DOHH2 (cell line): ENCODE data around the gene IL33.

ENCODE experiments used
- H3F3A ChIP-seq: fragments of 200-600 bp; sonication (generic), shearing (Covaris generic); 2 replicates; pipeline ENCODE4 v1.6.0; 2016; ENCODE audit warnings: antibody characterized with exemption, mild to moderate bottlenecking; ENCODE audit not compliant: control insufficient read depth, insufficient read depth
- H3K27ac ChIP-seq: fragments of 200-600 bp; sonication (generic); 2 replicates; pipeline ENCODE4 v1.5.1; 2014; ENCODE audit warnings: low read depth, mild to moderate bottlenecking, low read length, moderate library complexity
- H3K27me3 ChIP-seq: fragments of 200-600 bp; sonication (generic); 2 replicates; pipeline ENCODE4 v1.6.1; 2014; ENCODE audit warnings: mild to moderate bottlenecking, low read length, mixed read lengths; ENCODE audit not compliant: control insufficient read depth
- H3K36me3 ChIP-seq: fragments of 200-600 bp; sonication (generic); 2 replicates; pipeline ENCODE4 v1.6.1; 2014; ENCODE audit warnings: mild to moderate bottlenecking, low read length, moderate library complexity, mixed read lengths; ENCODE audit not compliant: control insufficient read depth
- H3K4me1 ChIP-seq: fragments of 200-600 bp; sonication (generic); 2 replicates; pipeline ENCODE4 v1.6.1; 2014; ENCODE audit warnings: mild to moderate bottlenecking, low read length, mixed read lengths; ENCODE audit not compliant: control insufficient read depth
- H3K4me2 ChIP-seq: fragments of 200-600 bp; sonication (generic); 2 replicates; pipeline ENCODE4 v1.6.0; 2014; ENCODE audit warnings: mild to moderate bottlenecking, low read length, moderate library complexity
- H3K4me3 ChIP-seq: fragments of 200-600 bp; sonication (generic); 2 replicates; pipeline ENCODE4 v1.5.1; 2014; ENCODE audit warnings: mild to moderate bottlenecking, low read length, mixed read lengths
- H3K79me2 ChIP-seq: fragments of 200-600 bp; sonication (generic); 2 replicates; pipeline ENCODE4 v1.6.1; 2014; ENCODE audit warnings: mild to moderate bottlenecking, low read length, mixed read lengths; ENCODE audit not compliant: control insufficient read depth
- H3K9me2 ChIP-seq: fragments of 200-600 bp; sonication (generic); replicated peaks from 2 replicates; pipeline ENCODE4 v1.6.1; 2014; ENCODE audit warnings: mild to moderate bottlenecking, low read length, mixed read lengths; ENCODE audit not compliant: control insufficient read depth
- H3K9me3 ChIP-seq: fragments of 200-600 bp; sonication (generic); 2 replicates; pipeline ENCODE4 v1.6.1; 2014; ENCODE audit warnings: antibody characterized with exemption, low read length, mixed read lengths; ENCODE audit not compliant: control insufficient read depth, insufficient read depth
- H4K20me1 ChIP-seq: fragments of 200-600 bp; sonication (generic); 2 replicates; pipeline ENCODE4 v1.6.0; 2014; ENCODE audit warnings: low read depth, mild to moderate bottlenecking, antibody characterized with exemption, low read length, moderate library complexity; ENCODE audit not compliant: control insufficient read depth, insufficient read depth
- EZH2phosphoT487 ChIP-seq: fragments of 200-600 bp; sonication (generic); IDR thresholded peaks from 2 replicates; pipeline ENCODE4 v1.6.1; 2017; ENCODE audit warnings: borderline replicate concordance, mild to moderate bottlenecking, antibody characterized with exemption, low read length, moderate library complexity, mixed read lengths
- TF ChIP-seq, protein P1 (sequence below): fragments of 200-600 bp; sonication (generic); IDR thresholded peaks from one replicate; pipeline ENCODE4 v1.5.1; 2014; ENCODE audit warnings: antibody characterized with exemption, mild to moderate bottlenecking, low read depth, low read length; ENCODE audit not compliant: poor library complexity, severe bottlenecking

IL33 gene

DNA sequence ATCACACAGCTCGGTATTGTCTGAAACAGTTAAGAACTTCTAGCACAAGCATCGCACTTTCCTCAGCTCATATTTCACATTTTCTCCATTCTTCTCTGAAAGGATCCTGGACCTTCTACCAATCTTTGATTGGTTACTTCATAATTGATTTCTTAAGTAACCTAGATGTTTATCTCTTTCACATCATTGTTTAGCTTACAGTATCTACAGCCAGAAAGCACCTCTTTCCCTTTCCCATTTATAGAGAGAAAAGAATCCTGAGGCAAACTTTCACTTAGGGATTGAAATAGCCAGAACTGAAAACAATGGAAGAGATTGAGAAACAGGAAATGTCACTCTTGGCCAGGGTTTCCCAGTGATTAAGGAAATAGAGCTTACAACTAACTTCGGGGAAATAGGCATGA is 2.5 kb downstream of the IL33 start:
- Histone ChIP-seq H3K79me2 (no peaks in the 10 kb centered on the region), H3K9me2 (no peaks in the 10 kb centered on the region), H3K4me1 (no peaks in the 10 kb centered on the region), H3K4me3 (no peak overlapping the region), H3K27me3 (peaks cover 12% of the 10 kb centered on the region), H3K4me2 (no peak overlapping the region), H3K27ac (no peak overlapping the region), H3F3A (no peaks in the 10 kb centered on the region), H3K36me3 (no peaks in the 10 kb centered on the region), H3K9me3 (no peaks in the 10 kb centered on the region), H4K20me1 (no peaks in the 10 kb centered on the region)
- TF ChIP-seq EZH2phosphoT487: no peak

DNA sequence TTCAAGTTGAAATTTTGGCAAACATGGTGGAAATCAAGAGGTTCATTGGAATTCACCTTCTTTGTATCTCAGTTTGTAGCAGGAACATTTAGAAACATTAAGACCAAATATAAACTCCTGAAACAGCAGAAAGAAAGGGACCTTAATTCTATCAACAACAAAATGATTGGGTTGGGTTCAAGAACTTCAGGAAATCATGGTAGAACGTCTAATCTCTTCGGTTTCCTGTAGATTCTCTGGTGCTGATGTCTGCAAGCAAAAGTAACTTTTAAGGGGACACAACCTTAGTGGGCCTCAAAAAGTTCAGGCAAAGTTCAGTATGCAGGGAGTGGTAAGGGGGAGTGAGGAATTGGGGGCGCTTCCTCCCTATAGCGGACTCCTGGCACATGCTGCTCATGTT is 3.4 kb downstream of the IL33 start:
- no peaks in the 10 kb centered on the region for H3K79me2 ChIP-seq
- H3K9me2 ChIP-seq: no peaks in the 10 kb centered on the region
- H3K36me3 ChIP-seq: no peaks in the 10 kb centered on the region
- no peak for TF ChIP-seq EZH2phosphoT487
- TF ChIP-seq, protein P1, sequence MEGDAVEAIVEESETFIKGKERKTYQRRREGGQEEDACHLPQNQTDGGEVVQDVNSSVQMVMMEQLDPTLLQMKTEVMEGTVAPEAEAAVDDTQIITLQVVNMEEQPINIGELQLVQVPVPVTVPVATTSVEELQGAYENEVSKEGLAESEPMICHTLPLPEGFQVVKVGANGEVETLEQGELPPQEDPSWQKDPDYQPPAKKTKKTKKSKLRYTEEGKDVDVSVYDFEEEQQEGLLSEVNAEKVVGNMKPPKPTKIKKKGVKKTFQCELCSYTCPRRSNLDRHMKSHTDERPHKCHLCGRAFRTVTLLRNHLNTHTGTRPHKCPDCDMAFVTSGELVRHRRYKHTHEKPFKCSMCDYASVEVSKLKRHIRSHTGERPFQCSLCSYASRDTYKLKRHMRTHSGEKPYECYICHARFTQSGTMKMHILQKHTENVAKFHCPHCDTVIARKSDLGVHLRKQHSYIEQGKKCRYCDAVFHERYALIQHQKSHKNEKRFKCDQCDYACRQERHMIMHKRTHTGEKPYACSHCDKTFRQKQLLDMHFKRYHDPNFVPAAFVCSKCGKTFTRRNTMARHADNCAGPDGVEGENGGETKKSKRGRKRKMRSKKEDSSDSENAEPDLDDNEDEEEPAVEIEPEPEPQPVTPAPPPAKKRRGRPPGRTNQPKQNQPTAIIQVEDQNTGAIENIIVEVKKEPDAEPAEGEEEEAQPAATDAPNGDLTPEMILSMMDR: no peak
- no peaks in the 10 kb centered on the region for H3K9me3 ChIP-seq
- no peak overlapping the region for H3K4me3 ChIP-seq
- H3K4me1 ChIP-seq: no peaks in the 10 kb centered on the region
- no peak overlapping the region for H3K4me2 ChIP-seq
- H3K27ac ChIP-seq: no peak overlapping the region
- H3F3A ChIP-seq: no peaks in the 10 kb centered on the region
- H4K20me1 ChIP-seq: no peaks in the 10 kb centered on the region
- peaks cover 16% of the 10 kb centered on the region for H3K27me3 ChIP-seq

DNA sequence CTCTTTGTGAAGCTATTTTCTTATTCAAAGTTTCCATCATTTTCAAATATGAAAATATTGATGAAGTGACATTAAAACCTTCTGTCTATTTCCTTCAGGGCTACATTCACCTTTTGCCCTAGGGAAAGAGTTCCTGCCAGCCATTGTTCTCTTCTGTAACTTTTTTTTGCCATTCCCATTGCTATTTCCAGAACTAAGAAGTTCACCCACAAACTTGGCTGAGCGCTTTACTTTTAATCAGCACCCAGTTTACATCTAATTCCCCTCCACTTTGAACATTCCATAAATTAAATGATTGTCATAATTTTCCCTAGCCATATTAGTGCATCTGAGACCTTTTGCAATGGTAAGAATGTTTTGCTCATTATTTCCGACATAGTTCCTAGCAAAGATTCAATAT is 4.4 kb downstream of the IL33 start:
- Histone ChIP-seq H3K79me2 (no peaks in the 10 kb centered on the region), H3K4me2 (no peak overlapping the region), H4K20me1 (no peaks in the 10 kb centered on the region), H3K9me2 (no peaks in the 10 kb centered on the region), H3K4me1 (no peaks in the 10 kb centered on the region), H3K4me3 (no peak overlapping the region), H3K27ac (no peak overlapping the region), H3K27me3 (peaks cover 16% of the 10 kb centered on the region), H3F3A (no peaks in the 10 kb centered on the region), H3K36me3 (no peaks in the 10 kb centered on the region), H3K9me3 (no peaks in the 10 kb centered on the region)
- TF ChIP-seq, protein P1: no peak
- TF ChIP-seq EZH2phosphoT487: no peak

DNA sequence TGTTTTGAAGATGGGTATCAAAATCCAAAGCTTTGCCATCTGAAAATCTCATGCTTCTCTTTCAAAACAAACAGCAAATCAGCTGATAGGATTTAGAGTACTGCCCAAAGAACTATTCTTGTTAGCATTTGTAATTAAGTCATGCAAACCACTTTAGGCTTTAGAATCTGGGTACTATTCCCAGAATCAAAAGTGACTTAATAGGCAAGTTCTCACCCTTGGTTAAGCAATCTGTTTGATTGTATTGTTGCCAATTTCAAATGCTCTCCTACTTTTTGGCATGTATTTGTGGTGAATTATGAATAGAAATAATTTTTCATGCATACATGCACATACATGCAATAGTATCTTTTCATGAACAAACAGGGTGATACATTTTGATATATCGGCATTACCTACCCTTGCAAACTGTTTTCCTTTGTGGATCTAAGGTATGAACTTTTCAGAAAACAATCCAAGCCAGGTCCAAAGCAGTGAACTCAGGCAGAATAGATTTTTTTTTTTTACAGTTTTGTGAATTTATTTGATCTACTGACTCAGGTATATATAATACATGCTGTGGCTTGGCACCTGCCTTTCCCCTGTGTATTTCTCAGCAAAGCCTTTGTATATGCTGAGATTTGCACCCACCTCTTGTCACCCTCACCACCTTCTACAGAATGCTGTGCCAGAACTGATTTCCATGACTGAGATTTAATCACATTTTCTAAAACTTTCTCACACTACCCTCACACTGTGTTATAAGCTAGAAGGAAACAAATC is 9.0 kb downstream of the IL33 start:
- no peak for TF ChIP-seq EZH2phosphoT487
- TF ChIP-seq, protein P1: no peak
- H3K4me3 ChIP-seq: no peak overlapping the region
- no peak overlapping the region for H3K27ac ChIP-seq
- no peak overlapping the region for H3K4me2 ChIP-seq
- H3K36me3 ChIP-seq: no peaks in the 10 kb centered on the region
- no peaks in the 10 kb centered on the region for H3K79me2 ChIP-seq
- no peaks in the 10 kb centered on the region for H4K20me1 ChIP-seq
- no peaks in the 10 kb centered on the region for H3K9me3 ChIP-seq
- H3K9me2 ChIP-seq: no peaks in the 10 kb centered on the region
- H3K4me1 ChIP-seq: no peaks in the 10 kb centered on the region
- peaks cover 13% of the 10 kb centered on the region for H3K27me3 ChIP-seq
- H3F3A ChIP-seq: no peaks in the 10 kb centered on the region
